HEK293 (cell line): ENCODE measurements around the gene SH2D4B.

Experiments
- CTCF ChIA-PET: fragments of 350-600 bp; formaldehyde crosslinking; extraction: SDS; loops from one replicate; lab custom pipeline; 2021; ENCODE audit warnings: antibody characterized with exemption; lab: Yijun Ruan, JAX
- POLR2A ChIA-PET: fragments of 300-600 bp; formaldehyde crosslinking; extraction: SDS; loops from one replicate; lab custom pipeline; 2020; ENCODE audit warnings: antibody characterized with exemption, inconsistent platforms; lab: Yijun Ruan, JAX
- H3K27ac ChIP-seq: fragments of 200-500 bp; sonication (Bioruptor generic); 2 replicates; pipeline ENCODE4 v1.5.1; 2014; ENCODE audit warnings: low read depth, low read length, control low read depth, inconsistent platforms; ENCODE audit errors: extremely low read depth
- H3K36me3 ChIP-seq, 2 experiments: fragments of 200-500 bp in 1 of 2; sonication (Bioruptor generic) in 1 of 2; 1 replicate in 1 of 2; 2 replicates in 1 of 2; pipeline ENCODE4 v1.5.1; 2014 to 2017; ENCODE audit warnings: inconsistent platforms in 2 of 2, low read length in 2 of 2; ENCODE audit not compliant: control insufficient read depth in 2 of 2, insufficient read depth in 1 of 2
- H3K4me1 ChIP-seq: fragments of 200-500 bp; sonication (Bioruptor generic); 2 replicates; pipeline ENCODE4 v1.5.1; 2014; ENCODE audit warnings: mild to moderate bottlenecking, low read length, inconsistent platforms; ENCODE audit not compliant: control insufficient read depth, insufficient read depth
- H3K4me3 ChIP-seq: 2 replicates; pipeline ENCODE4 v1.5.1; 2011; ENCODE audit warnings: low read depth, mild to moderate bottlenecking, control low read depth, low read length, moderate library complexity
- H3K9me3 ChIP-seq: fragments of 200-500 bp; sonication (Bioruptor generic); 2 replicates; pipeline ENCODE4 v1.5.1; 2014; ENCODE audit warnings: low read depth, low read length, inconsistent platforms; ENCODE audit not compliant: control insufficient read depth, insufficient read depth
- GLIS1 ChIP-seq: fragments of 450-650 bp; formaldehyde crosslinking; IDR thresholded peaks from 2 replicates; pipeline ENCODE4 v1.5.1; 2016; ENCODE audit warnings: missing biosample characterization, missing genetic modification characterization
- KLF8 ChIP-seq: fragments of 450-650 bp; formaldehyde crosslinking; IDR thresholded peaks from 2 replicates; pipeline ENCODE4 v1.5.1; 2016; ENCODE audit warnings: missing biosample characterization, missing genetic modification characterization
- OSR2 ChIP-seq: fragments of 450-650 bp; formaldehyde crosslinking; IDR thresholded peaks from 2 replicates; pipeline ENCODE4 v1.5.1; 2016; ENCODE audit warnings: missing biosample characterization, missing genetic modification characterization
- OVOL3 ChIP-seq: fragments of 450-650 bp; formaldehyde crosslinking; IDR thresholded peaks from 2 replicates; pipeline ENCODE4 v1.5.1; 2016; ENCODE audit warnings: missing biosample characterization, missing genetic modification characterization
- TSHZ1 ChIP-seq: fragments of 450-650 bp; formaldehyde crosslinking; IDR thresholded peaks from 2 replicates; pipeline ENCODE4 v1.5.1; 2016; ENCODE audit warnings: missing biosample characterization, missing genetic modification characterization, borderline replicate concordance
- ZBTB11 ChIP-seq: fragments of 450-650 bp; formaldehyde crosslinking; conservative IDR thresholded peaks from 2 replicates; pipeline ENCODE4 v1.5.1; 2016; ENCODE audit warnings: low read depth, missing biosample characterization, missing genetic modification characterization
- ZNF140 ChIP-seq: fragments of 450-650 bp; formaldehyde crosslinking; IDR thresholded peaks from 2 replicates; pipeline ENCODE4 v1.5.1; 2016; ENCODE audit warnings: missing biosample characterization, missing genetic modification characterization
- ZNF2 ChIP-seq: fragments of 450-650 bp; formaldehyde crosslinking; IDR thresholded peaks from 2 replicates; pipeline ENCODE4 v1.5.1; 2016; ENCODE audit warnings: missing biosample characterization, missing genetic modification characterization
- ZNF223 ChIP-seq: fragments of 450-650 bp; formaldehyde crosslinking; IDR thresholded peaks from 2 replicates; pipeline ENCODE4 v1.5.1; 2016; ENCODE audit warnings: missing biosample characterization, missing genetic modification characterization
- ZNF23 ChIP-seq: fragments of 450-650 bp; formaldehyde crosslinking; IDR thresholded peaks from 2 replicates; pipeline ENCODE4 v1.5.1; 2016; ENCODE audit warnings: missing biosample characterization, missing genetic modification characterization, borderline replicate concordance
- ZNF248 ChIP-seq: fragments of 450-650 bp; formaldehyde crosslinking; IDR thresholded peaks from 2 replicates; pipeline ENCODE4 v1.5.1; 2017; ENCODE audit warnings: missing biosample characterization, missing genetic modification characterization
- ZNF366 ChIP-seq: fragments of 450-650 bp; formaldehyde crosslinking; conservative IDR thresholded peaks from 2 replicates; pipeline ENCODE4 v1.5.1; 2016; ENCODE audit warnings: missing biosample characterization, missing genetic modification characterization
- ZNF416 ChIP-seq: fragments of 450-650 bp; formaldehyde crosslinking; IDR thresholded peaks from 2 replicates; pipeline ENCODE4 v1.5.1; 2016; ENCODE audit warnings: missing biosample characterization, missing genetic modification characterization
- ZNF548 ChIP-seq: fragments of 450-650 bp; formaldehyde crosslinking; IDR thresholded peaks from 2 replicates; pipeline ENCODE4 v1.5.1; 2016; ENCODE audit warnings: missing biosample characterization, missing genetic modification characterization
- ZNF585B ChIP-seq: fragments of 450-650 bp; formaldehyde crosslinking; IDR thresholded peaks from 2 replicates; pipeline ENCODE4 v1.5.1; 2016; ENCODE audit warnings: missing biosample characterization, missing genetic modification characterization
- ZNF596 ChIP-seq: fragments of 450-650 bp; IDR thresholded peaks from 2 replicates; pipeline ENCODE4 v1.5.0; 2018; ENCODE audit warnings: missing biosample characterization, mild to moderate bottlenecking, missing genetic modification characterization, moderate library complexity
- ZNF645 ChIP-seq: fragments of 450-650 bp; formaldehyde crosslinking; IDR thresholded peaks from 2 replicates; pipeline ENCODE4; 2016; ENCODE audit warnings: missing biosample characterization, missing genetic modification characterization
- ZSCAN16 ChIP-seq: fragments of 450-650 bp; formaldehyde crosslinking; IDR thresholded peaks from 2 replicates; pipeline ENCODE4 v1.5.1; 2016; ENCODE audit warnings: missing biosample characterization, missing genetic modification characterization
- TF ChIP-seq, protein P1 (sequence below): fragments of 450-650 bp; formaldehyde crosslinking; IDR thresholded peaks from 2 replicates; pipeline ENCODE4 v1.5.1; 2016; ENCODE audit warnings: missing biosample characterization, missing genetic modification characterization
- TF ChIP-seq, protein P2 (sequence below): fragments of 450-650 bp; formaldehyde crosslinking; IDR thresholded peaks from 2 replicates; pipeline ENCODE4 v1.5.1; 2016; ENCODE audit warnings: missing biosample characterization, missing genetic modification characterization

The SH2D4B gene

GRCh38 chr10:80516506-80517075 lies 21.1 kb upstream of the SH2D4B start (continued):
- no peak for TF ChIP-seq TSHZ1 (tag by site-specific recombination)
- no peak for TF ChIP-seq ZSCAN16 (tag by site-specific recombination)
- no peak for TF ChIP-seq OSR2 (tag by site-specific recombination)
- no peak for TF ChIP-seq ZNF23 (tag by site-specific recombination)
- no peak for TF ChIP-seq GLIS1
- TF ChIP-seq ZNF366 (tag by site-specific recombination), result no peak

GRCh38 chr10:80517416-80518142 lies 20.1 kb upstream of the SH2D4B start:
- CTCF ChIA-PET, result interaction anchor here (0.6 kb wide), 1 partner anchor 912 kb away, joined by 3 read pairs; no protein-coding TSS in a partner anchor
- POLR2A ChIA-PET, result no interaction called here

DNA sequence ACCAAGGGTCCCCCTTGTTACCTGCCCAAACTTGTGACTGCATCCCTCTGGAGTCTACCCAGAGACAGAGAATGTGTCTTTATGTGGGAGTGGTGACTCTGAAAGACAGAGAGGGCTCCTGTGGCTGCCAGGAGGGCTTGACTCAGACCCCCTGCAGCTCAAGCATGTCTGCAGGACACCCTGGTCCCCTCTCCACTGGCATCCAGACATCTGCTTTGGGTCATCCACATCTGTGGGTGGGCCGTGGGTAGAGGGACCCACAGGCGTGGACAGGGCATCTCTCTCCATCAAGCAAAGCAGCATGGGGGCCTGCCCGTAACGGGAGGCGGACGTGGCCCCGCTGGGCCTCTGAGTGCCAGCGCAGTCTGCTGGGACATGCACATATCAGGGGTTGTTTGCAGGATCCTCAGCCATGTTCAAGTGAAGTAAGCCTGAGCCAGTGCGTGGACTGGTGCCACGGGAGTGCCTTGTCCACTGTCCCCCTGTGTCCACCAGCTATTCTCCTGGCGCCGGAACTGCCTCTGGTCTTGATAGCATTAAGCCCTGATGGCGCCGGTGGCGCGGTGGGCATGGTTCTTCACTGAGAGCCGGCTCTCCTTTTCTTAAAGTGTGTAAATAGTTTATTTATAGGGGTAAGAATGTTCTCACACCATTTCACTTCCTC lies 19.4 kb upstream of the SH2D4B start:
- no peak overlapping the region for H3K27ac ChIP-seq
- CTCF ChIA-PET, result interaction anchor here (0.5 to 0.6 kb wide), 2 partner anchors 515 to 912 kb away, joined by 3 read pairs; no protein-coding TSS in a partner anchor
- no peaks in the 10 kb centered on the region for H3K9me3 ChIP-seq
- POLR2A ChIA-PET, result no interaction called here
- H3K4me1 ChIP-seq, result no peaks in the 10 kb centered on the region
- TF ChIP-seq ZNF140 (tag by site-specific recombination) (no peak), ZNF596 (tag by site-specific recombination) (no peak), KLF8 (tag by site-specific recombination) (no peak), ZBTB11 (no peak), ZNF548 (tag by site-specific recombination) (no peak)
- TF ChIP-seq, protein P1, sequence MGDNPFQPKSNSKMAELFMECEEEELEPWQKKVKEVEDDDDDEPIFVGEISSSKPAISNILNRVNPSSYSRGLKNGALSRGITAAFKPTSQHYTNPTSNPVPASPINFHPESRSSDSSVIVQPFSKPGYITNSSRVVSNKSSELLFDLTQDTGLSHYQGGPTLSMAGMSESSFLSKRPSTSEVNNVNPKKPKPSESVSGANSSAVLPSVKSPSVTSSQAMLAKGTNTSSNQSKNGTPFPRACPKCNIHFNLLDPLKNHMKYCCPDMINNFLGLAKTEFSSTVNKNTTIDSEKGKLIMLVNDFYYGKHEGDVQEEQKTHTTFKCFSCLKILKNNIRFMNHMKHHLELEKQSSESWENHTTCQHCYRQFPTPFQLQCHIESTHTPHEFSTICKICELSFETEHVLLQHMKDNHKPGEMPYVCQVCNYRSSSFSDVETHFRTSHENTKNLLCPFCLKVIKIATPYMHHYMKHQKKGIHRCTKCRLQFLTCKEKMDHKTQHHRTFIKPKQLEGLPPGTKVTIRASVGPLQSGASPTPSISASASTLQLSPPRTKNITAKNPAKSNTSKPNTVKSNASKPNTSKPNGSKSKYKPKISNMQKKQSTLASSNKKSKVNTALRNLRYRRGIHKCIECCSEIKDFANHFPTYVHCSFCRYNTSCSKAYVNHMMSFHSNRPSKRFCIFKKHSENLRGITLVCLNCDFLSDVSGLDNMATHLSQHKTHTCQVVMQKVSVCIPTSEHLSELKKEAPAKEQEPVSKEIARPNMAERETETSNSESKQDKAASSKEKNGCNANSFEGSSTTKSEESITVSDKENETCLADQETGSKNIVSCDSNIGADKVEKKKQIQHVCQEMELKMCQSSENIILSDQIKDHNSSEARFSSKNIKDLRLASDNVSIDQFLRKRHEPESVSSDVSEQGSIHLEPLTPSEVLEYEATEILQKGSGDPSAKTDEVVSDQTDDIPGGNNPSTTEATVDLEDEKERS (tag by site-specific recombination), result no peak
- TF ChIP-seq, protein P2, sequence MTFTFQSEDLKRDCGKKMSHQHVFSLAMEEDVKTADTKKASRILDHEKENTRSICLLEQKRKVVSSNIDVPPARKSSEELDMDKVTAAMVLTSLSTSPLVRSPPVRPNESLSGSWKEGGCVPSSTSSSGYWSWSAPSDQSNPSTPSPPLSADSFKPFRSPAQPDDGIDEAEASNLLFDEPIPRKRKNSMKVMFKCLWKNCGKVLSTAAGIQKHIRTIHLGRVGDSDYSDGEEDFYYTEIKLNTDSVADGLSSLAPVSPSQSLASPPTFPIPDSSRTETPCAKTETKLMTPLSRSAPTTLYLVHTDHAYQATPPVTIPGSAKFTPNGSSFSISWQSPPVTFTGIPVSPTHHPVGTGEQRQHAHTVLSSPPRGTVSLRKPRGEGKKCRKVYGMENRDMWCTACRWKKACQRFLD, result no peak
- TF ChIP-seq, all 188 proteins: peak for 0
- peaks cover 0 to 52% of the 10 kb centered on the region in 2 experiments; a peak in 1 of 3 replicates for H3K36me3 ChIP-seq
- H3K4me3 ChIP-seq, result no peak overlapping the region

More at GRCh38 chr10:80517416-80518142, 20.1 kb upstream of the SH2D4B start:
- TF ChIP-seq ZNF416 (tag by site-specific recombination), result no peak
- TF ChIP-seq ZNF585B, result no peak
- no peak for TF ChIP-seq ZSCAN16 (tag by site-specific recombination)
- no peak for TF ChIP-seq OVOL3 (tag by site-specific recombination)
- no peak for TF ChIP-seq ZNF2 (tag by site-specific recombination)
- no peak for TF ChIP-seq ZNF248 (tag by site-specific recombination)
- no peak for TF ChIP-seq ZNF645
- no peak for TF ChIP-seq ZNF223 (tag by site-specific recombination)
- no peak for TF ChIP-seq ZNF596 (tag by site-specific recombination)
- Histone ChIP-seq H3K9me3 (no peaks in the 10 kb centered on the region), H3K4me3 (no peak overlapping the region), H3K4me1 (no peaks in the 10 kb centered on the region), H3K36me3 (peaks cover 5 to 59% of the 10 kb centered on the region in 2 experiments; a peak in 2 of 3 replicates), H3K27ac (no peak overlapping the region)
